GM12801 (cell line): ENCODE results near the gene TMEM181.

ENCODE experiments used
- CTCF ChIP-seq: IDR thresholded peaks from one replicate; pipeline ENCODE4 v1.5.1; 2011; ENCODE audit warnings: control low read depth; ENCODE audit not compliant: insufficient read length; ENCODE audit errors: extremely low read depth

The TMEM181 gene

DNA sequence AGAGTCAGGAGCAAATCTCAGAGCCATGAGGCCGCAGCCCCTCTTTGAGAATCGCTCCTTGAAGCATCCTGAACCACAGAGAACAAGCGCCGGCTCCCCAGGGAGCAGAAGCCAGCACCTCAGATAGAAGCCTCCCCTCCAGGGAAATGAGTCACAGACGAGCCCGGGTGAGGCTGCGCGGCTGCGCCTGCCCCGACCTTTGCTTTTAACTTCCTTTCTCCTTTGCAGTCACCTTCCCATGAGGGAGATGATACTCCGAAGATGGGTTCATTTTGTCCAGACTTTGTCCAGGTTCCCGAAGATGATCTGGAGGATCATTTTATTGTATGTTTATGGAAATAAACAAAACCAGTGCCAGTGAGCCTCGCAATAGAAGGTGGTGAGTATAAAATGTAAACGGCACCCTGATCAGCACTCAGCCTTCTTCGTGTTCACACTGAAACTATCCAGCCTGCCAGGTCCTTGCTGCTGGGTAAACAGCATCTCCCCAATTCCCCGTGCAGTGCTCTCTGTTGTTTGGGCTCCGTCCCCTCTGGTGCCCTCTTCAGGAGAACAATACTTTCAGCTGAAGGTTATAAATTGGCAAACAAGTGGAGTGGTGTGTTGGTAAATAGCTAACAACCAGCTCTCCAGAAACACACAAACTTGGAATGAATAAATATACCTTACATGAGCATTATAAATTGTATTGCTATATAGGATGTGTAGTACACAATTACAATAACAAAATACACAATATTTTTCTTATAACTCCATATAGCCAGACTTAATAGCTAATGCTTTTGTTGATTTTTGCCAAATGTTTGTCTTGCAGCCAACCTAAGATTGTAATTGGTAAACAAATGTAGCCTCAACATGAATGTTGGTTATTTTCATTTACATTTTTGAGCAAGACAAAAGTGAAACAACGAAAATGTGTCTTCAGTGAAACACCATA, 41.4 kb upstream of the TMEM181 start:
- TF ChIP-seq CTCF = no peak

GRCh38 chr6:158519300-158519699, 40.6 kb upstream of the TMEM181 start:
- TF ChIP-seq CTCF = no peak

DNA sequence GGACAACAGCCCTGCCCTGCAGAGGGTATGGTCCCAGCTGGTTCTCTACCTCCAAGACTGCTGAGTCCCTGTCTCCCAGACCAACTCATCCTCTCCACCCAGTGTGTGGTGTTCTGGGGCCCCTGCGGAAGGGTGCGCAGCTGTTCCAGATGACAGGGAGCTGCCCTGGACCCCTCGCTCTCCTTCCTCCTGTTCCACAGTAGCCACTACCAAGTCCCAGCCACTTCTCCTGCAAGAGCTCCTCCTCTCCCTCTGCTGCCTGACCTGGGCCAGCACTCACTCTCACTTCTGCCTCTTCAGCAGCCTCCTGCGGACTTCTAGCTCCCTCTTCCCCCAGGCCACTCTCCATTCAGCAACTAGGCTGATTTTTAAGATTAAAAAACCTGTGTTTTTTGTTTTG, 40.1 kb upstream of the TMEM181 start:
- TF ChIP-seq CTCF = no peak

DNA sequence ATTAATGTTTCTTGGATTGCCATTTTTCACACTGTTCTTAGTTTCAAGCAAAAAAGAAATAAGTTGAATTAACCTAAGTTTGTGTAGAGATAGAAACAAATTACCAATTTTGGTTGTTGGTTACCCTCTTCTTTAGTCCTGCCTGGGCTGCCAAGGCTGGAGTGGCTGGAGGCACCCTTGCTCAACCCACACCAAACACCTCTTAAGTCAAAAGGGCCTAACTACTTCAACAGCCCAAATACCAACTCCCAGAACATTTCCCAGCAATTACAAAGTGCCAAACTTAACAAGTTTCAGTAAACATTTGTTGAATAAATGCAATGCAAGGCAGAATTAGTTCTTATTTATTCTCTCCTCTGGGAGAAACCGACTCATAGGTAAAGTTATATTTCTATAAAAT, 38.1 kb upstream of the TMEM181 start:
- TF ChIP-seq CTCF = no peak

GRCh38 chr6:158522616-158523015, 37.3 kb upstream of the TMEM181 start:
- no peak for TF ChIP-seq CTCF

GRCh38 chr6:158524311-158524710, 35.6 kb upstream of the TMEM181 start:
- no peak for TF ChIP-seq CTCF

DNA sequence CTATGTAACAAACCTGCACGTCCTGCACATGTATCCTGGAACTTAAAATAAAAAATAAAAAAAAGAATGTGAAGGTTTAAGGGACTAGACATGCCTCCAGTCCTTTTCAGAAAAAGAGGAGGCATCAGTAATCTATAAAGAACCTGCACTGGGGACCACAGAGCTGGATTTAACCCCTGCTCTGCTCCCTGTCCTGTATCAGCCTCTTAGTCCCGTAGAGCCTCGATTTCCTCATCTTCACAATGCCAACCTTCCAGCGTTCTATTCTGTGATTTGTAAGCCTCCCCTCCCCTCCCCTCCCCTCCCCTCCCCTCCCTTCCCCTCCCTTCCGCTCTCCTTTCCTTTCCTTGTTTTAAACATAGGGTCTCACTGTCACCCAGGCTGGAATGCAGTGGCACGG, 31.1 kb upstream of the TMEM181 start:
- TF ChIP-seq CTCF = no peak
